ENCODE data around the gene MMS19.
A peak's percentile ranks its signal among the peaks of the same experiment; 100 is the strongest.

The MMS19 gene

DNA sequence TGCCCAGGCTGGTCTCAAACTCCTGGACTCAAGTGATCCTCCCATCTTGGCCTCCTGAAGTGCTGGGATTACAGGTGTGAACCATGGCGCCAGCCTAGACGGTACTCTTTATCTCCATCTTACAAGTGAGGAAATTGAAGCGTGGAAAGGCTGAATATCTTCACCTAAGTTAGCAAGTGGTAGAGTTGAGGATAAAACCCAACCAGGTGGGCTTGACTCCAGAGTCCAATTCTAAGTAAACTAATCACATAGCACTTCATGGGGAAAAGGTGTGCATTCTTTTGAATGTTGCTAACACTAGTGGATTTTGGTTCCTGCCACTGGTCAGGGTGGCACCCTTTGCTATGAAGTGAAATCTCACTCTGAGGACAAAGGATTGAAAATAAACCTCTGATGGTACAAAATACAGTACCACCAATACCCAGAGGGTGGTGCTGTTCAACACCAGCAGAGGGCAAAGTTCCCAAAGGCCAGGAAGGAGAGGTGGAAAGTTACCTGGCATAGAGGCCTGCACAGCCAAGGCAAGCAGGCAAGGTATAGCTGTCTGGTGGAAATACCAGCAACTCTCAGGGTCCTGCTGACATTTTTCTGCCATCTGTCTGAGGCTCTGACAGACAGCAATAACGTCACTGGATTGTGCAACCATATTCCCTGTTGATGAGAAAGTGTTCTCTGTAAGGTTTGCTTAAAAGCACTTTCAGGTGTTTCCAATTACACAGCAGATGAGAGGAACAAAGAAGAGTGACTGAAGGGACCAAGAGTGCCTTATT is 34.7 kb downstream of the MMS19 start:
- peak; percentile 73 for DNase-seq

DNA sequence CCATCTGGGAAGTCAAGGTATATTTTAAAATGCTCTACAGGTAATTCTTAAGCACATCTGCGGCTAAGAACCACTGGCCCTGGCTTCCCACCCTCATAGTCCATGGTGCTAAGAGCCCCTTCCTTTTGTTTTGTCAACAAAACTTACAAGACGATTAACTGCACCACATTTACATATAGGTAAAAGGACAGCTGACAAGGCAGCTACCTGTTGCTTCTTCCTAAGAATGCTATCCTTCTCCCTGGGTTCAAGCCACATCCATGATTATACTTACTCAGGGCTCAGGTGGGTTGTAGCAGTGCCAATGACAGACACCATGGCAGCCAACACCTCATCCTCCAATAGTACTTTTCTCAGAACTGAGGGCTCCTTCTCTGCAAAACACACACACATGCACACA is 35.9 kb downstream of the MMS19 start:
- DNase-seq, result no peak

DNA sequence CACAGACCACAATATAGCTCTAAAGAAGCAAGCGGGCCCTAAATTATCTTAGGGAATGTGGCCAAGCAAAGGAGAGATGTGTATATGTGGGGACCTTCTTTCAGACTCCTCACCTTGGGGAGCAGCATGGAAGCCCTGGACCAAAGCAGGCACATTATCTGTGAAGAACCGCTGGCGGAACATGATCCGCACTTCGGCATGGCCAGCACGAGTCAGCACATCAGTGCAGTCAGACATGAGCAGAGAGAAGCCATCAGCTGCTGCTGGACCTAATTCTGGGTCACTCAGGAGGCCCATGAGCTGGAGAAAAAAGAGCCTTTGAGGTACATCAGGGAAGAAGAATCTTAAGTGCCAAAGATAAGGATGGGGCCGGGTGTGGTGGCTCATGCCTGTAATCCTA is 38.3 kb downstream of the MMS19 start:
- DNase-seq, result no peak

- no peak for DNase-seq
Measured at GRCh38 chr10:97459111-97459510, 39.1 kb downstream of the MMS19 start.

GRCh38 chr10:97456686-97457065 is 41.5 kb downstream of the MMS19 start:
- DNase-seq, result no peak

GRCh38 chr10:97456034-97456685 is 42.1 kb downstream of the MMS19 start:
- no peak for DNase-seq

GRCh38 chr10:97454330-97455036 is 43.7 kb downstream of the MMS19 start:
- no peak for DNase-seq

DNA sequence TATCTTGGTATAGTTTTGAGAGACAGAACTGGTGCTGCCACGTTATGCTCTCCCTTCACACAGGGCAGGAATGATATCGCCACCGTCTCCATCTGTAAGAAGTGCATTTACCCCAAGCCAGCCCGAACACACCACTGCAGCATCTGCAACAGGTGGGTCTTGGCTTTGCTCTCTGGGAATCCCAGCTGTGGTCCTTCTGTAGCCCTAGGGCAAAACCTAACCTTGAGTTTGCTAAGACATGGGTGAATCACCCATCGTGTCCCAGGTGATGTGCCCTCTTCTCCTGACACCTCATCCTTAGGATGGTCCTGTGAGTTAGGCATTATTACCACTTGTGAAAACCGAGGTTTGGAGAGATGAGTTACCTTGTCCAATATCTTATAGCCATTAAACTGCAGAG is 45.9 kb downstream of the MMS19 start:
- DNase-seq, result no peak

GRCh38 chr10:97451605-97452004 is 46.6 kb downstream of the MMS19 start:
- DNase-seq, result no peak

DNA sequence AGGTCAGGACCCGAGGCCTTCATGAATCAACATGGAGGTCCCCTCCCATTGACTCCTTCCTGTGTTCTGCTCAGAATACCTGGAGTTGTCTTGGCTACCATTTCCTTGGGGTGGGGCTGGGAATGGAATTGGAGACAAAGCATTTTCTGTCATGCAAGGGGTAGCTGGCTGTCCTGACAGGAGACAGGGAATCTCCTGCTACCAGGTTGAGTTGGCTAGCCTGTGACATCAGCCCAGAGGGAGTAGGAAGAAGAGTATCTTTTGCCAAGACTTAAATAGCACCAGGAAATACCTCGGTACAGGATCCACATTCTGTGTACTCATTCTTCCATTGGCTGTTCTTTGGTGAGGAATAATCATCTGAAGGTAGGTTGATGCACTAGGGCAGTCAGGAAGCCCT is 47.4 kb downstream of the MMS19 start:
- no peak for DNase-seq

DNA sequence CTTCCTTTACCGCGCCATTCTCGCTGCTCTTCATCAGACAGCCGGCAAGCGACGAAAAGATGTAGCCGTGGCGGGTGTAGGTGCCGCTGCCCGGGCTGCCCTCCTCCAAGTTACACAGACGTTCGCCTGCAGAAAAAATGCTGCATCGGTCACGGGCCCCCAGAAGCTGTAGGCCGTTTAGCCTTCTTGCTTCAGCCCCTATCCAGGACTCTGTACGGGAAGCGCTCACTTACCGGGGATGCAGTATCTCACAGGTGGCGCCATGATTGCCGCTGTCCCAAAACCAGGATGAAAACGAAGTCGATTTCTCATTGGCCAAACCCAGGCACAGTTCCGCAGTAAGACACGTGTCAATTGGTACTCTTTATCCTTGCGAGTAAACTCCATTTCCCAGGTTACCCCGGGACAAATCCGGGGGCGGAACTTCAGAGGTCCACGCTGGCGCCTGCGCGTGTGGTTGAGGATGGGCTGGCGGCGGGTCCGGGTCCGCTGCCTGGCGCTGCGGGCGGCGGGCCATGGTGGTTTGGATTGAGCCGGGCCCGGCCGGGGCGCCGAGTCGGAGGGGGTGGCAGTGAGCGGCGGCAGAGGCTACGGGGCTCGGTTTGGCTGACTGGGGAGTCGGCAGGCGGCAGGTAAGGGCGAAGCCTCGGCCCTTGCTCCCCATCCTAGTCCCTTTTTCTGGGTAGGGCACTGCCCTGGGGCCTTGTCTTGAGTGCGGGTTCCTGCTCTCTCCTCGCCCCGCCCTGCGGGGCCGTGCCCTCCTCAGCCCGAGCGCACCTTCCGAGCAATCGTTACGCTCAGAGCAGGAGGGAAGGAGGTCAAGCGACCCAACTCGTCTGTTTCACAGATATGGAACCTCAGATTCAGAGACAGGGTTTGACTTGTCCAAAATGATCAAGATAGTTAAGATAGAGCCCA is 52.2 kb downstream of the MMS19 start, which contains the start of the genes EXOSC1 and ZDHHC16:
Gene EXOSC1 (minus strand): TSS at position 285 of the 918 bp plus-strand sequence. CDS start 21 bp downstream, at position 264.
Gene ZDHHC16 (plus strand): TSS at position 454 of the 918 bp plus-strand sequence. CDS start 5,501 bp downstream, outside the sequence.
- peak; percentile 97 for DNase-seq

DNA sequence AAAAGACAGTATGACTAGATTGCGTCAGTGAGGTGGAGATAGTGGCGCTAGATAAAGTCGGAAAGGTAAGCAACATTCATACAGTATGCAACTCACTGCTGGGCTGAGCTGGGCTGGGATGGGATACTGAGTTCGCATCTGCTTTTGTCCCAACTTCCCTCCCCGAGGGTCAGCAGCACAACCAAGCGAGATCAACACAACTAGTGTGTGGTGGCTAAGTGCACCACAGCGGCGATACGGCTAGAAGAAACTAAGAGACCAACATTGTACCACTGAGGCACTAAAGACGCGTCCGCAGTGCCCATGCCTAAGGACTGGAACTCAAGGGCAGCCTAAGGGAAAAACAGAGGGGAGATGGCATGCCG is 52.9 kb downstream of the MMS19 start:
- DNase-seq, result no peak

DNA sequence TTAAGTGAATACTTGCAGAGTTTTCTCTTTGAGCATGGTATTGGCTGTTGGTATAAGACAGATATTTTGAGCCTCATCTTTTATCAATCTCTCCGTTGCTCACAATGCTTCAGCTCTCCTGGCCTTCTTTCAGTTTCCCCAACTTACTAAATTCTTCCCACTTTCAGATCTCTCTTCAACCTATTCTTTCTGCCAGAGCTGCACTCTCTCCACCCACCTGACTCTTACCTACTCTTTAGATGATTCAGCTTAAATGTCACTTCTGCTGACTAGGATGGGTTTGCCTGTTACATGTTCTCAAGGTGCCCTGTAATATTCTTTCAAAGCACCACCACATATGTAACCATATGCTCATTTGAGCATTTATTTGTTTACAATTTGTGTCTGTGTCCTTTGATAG is 54.0 kb downstream of the MMS19 start:
- DNase-seq, result no peak

DNA sequence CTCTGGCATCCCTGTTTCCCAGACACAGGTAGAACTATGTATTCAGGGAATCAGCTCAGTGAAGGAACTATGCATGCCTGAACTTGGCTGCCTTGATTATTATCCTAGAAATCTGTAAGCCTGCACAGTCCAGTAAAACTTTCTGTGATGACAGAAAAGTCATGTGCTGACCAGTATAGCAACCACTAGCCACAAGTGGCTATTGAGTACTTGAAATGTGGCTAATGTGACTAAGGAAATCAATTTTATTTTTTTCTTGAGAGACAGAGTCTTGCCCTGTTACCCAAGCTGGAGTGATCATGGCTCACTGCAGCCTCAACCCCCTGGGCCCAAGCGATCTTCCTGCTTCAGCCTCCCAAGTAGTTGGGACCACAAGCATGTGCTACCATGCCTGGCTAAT is 55.9 kb downstream of the MMS19 start:
- no peak for DNase-seq

DNA sequence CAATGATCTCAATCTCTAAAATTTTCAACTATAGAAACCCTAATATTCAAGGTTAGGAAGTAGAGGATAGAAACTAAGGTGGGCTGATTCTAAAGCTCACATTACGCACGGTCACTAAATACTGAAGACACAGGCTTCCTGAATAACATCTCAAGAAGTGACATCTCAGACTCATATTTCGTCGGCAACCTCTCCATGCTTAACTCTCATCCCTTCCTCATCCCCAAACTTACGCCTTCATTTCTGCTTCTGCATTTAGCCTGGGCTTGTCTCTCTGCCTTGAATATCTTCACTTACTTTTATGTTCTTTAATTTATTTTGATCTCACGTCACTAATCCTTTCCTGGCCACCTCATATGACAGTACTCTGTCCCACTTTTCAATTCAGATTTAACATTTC is 63.0 kb downstream of the MMS19 start:
- DNase-seq, result no peak

- no peak for DNase-seq
Measured at GRCh38 chr10:97434557-97434956, 63.7 kb downstream of the MMS19 start.

GRCh38 chr10:97434055-97434454 is 64.2 kb downstream of the MMS19 start:
- no peak for DNase-seq

DNA sequence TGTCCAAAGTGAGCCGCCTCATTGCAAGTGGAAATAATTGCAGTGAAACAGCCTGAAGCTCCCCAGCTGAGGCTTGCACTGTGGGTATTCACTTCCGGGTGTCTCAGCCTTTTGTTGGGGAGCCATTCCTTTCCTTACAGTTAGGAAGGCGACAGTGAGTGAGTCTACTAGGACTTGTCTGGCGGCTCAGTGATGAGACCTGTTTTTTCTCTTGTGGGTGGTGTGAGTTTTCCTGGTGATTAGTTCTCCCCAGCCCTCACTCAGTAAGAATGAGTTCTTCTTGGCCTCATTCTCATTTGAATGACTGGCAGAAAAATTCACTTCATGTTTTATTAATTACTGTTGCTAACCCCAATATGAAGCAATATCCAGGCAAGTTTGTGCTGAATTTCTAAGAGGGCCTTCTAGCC is 69.6 kb downstream of the MMS19 start:
- DNase-seq, result no peak

DNA sequence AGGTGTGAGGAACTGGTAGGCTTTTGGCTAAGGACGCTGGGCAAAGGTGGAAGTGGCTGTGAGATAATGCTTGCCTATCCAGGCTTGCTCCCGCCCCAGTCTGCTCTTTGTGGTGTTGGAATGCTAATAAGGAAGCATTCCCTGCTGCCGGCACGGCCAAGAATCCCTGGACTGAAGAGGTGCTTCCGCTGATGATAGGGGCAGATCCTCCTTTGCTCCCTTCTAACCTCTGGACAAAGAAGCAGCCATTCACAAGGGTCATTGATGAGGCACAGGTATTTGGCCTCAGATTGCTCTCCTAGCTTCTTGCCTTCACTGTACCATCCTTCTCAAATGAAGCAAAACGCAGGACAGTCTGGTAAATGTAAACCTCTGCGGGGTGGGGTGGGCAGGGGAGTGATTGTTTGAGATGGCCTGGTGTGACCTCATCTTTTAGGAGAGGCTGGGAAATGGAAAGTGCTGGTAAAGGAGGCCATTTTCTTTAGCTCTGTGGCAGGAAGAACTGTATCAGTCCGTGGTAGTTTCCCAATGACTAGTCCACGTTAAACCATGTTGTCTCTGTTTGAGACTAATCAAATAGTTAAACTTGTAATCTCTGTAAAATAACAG is 70.5 kb downstream of the MMS19 start:
- DNase-seq, result peak; percentile 55

GRCh38 chr10:97426776-97427570 is 71.2 kb downstream of the MMS19 start:
- peak; percentile 47 for DNase-seq

Measured in eye (tissue), 1 donor.